Activated CD4-positive, CD25-positive, alpha-beta regulatory T cell treated with anti-CD3 and anti-CD28 coated beads, Interleukin-2, amount 50 U/mL, for 72 hours (primary cell): Measurements from ENCODE around the gene NLRP12.
"Not testable (repeated sequence)": the region's sequence is repeated elsewhere in the genome, so short reads cannot be mapped to it uniquely, and the experiment has no call there.

Source experiments
- DNase-seq: peaks from one replicate; pipeline ENCODE4 v3.0.0; 2021

Gene NLRP12

GRCh38 chr19:53826876-53827275 lies 2.8 kb upstream of the NLRP12 start:
- no peak for DNase-seq

DNA sequence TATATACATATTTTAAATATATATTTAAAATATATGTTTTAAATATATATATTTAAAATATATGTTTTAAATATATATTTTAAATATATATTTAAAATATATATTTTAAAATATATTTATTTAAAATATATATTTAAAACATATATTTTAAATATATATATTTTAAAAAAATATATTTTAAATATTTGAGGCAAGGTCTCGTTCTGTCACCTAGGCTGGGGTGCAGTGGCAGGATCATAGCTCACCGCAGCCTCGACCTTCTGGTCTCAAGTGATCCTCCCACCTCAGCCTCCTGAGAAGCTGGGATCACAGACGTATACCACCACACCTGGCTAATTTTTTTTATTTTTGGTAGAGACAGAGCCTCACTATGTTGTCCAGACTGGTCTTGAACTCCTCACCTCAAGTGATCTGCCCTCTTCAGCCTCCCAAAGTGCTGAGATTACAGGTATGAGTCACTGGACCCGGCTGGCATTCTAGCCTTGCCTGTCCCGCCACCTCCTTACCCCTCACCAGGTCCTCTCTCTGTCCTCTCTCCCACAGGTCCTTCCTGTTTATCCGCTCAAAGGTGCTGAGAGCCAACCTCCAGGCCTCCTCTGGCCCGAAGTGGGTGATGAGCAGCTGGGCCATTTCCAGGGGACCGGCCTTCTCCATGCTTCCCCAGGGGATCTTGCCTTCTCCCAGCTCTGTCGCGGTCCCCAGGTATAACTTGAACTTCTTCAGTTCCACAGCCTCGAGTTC lies 564 bp downstream of the NLRP12 start:
- DNase-seq, result no peak

GRCh38 chr19:53819861-53820260 lies 4.3 kb downstream of the NLRP12 start:
- no peak for DNase-seq

DNA sequence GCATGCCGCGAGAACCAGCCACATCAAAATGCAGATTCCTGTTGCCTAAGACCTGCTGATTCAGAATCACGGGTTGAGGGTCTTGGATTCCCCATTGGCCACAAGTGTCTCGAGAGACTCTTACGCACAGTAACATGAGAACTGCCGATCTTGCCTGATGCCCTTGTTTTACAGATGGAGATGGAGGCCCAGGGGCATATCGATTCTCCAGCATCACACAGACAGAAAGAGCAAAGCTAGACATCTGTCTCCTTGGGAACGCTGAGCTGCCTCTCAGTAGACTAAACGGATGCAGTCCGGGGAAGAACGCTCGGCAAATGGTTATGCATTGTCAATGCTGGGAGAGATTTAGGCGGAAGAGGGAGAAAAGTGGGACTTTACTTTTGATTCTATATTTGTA lies 5.4 kb downstream of the NLRP12 start:
- no peak for DNase-seq

DNA sequence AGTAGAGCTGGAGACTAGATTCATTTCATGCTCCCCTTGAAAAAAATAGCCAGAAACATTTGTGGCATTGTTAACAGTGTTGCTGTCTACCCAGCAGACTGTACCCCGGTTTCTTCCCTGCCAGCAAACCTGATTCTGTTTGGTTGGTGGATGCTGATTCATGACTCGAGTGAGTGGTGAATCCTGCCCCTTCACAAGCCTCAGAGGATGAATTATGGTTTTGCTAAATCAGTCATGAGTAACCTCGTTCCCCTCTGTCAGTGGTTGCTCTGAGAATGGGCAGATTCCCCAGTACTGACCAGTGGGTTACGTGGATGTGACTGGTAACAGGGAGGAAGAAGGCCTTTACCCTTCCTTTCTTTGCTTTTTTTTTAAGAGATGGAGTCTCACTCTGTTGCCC lies 10.1 kb downstream of the NLRP12 start:
- no peak for DNase-seq

DNA sequence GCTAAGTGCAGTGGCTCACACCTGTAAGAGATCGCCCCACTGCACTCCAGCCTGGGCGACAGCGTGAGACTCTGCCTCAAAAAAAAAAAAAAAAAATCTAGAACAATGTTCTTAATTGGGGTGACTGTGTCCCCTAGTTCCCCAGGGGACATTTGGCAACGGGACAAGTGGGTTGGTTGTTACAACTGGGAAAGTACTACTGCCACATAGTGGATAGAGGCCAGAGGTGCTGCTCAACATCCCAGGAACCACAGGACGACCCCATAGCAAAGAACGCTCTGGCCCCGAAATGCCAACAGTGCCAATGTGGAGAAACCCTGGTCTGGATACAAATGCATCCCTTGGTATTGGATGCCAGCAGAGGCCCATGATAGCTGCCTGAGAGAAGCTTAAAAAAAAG lies 11.8 kb downstream of the NLRP12 start:
- no peak for DNase-seq

- no peak for DNase-seq
Measured at GRCh38 chr19:53810891-53811290, 13.2 kb downstream of the NLRP12 start.

- no peak for DNase-seq
Measured at GRCh38 chr19:53810187-53810546, 13.9 kb downstream of the NLRP12 start.

DNA sequence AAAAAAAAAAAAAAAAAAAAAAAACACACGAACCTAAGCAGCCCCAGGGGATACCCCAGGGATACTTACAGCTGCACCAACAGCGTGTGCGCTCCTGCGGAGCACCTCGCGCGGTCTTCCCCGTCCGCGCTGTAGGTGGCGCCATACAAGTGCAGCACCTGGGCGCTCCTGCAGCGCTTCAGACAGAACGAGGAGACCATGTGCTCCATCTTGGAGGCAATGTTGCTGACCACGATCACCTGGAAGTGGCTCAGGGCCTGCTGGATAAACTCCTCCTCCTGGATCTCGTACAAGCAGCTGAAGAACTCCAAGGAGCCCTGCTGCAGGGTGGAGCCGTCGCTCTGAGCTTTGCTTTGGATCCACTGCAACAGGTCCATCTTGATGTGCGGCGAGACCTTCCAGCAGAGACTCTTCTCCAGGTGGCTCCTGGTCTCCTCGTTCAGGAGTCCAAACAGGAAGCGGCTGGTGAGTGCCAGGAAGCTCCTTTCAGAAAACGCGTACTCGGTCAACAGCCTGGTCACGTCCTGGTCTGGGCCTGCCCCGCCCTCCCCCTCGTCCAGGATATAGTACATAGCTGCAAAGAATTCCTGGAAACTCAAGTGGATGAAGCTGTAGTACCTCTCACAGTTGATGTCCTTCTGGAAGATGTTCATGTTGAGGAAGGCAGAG lies 14.5 kb downstream of the NLRP12 start:
- no peak for DNase-seq

GRCh38 chr19:53808710-53809125 lies 15.4 kb downstream of the NLRP12 start:
- DNase-seq, result no peak

DNA sequence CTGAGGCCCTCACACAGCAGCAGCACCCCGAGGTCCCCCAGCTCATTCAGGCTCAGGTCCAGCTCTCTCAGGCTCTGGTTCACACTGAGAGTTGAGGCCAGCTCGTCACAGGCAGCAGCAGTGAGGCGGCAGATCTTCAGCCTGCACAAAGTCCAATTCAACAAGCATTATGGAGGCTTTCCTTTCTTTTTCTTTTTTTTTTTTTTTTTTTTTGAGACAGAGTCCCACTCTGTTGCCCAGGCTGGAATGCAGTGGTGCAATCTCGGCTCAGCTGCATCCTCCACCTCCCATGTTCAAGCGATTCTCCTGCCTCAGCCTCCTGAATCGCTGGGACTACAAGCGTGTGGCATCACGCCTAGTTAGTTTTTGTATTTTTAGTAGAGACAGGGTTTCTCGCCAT lies 22.9 kb downstream of the NLRP12 start:
- DNase-seq, result no peak

DNA sequence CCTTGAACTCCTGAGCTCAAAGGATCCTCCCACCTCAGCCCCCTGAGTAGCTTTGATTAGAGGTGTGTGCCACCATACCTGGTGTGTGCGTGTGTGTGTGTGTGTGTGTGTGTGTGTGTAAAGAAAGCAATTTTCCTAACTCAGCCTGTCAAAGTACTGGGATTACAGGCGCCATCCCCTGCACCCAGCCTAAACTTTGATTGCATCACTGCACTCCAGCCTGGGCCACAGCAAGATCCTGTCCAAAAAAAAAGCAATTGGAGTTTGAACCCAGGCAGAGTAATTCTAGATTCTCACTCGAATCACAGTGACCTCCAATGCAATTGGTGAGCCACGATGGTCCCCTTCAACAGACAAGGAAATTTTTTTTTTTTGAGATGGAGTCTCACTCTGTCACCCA lies 29.1 kb downstream of the NLRP12 start:
- no peak for DNase-seq

DNA sequence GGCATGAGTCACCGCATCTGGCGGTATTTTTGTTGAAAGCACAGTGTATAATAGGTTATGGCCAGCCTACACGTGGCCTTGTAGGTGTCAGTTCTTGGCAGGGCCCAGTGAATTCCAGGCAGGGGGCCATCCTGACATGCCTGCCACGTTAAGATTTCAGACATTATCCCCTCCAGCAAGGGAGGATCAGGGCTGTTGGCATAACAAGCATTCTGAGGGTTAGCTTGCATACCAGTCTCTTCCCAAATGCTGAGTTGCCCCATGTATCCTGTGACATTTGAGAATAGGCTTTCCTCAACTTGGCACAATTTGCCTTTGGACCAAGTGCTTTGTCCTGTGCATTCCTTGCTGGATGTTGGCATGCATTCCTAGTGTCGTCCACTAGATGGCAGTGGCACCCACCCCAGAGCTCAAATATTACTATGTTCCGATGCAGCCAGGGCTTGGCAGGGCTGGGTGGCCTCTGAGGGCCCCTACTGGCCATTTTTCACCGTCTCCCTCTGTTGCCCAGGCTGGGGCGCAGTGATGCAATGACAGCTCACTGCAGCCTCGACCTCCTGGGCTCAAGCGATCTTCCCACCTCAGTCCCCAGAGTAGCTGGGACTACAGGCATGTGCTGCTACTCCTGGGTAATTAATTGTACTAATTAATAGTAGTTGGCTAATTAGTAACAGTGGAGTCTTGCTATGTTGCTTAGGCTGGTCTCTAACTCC lies 31.2 kb downstream of the NLRP12 start:
- DNase-seq, result peak; percentile 74

GRCh38 chr19:53789708-53790678 lies 34.1 kb downstream of the NLRP12 start:
- DNase-seq, result no peak

- DNase-seq, result no peak
Measured at GRCh38 chr19:53787266-53787665, 36.8 kb downstream of the NLRP12 start.

DNA sequence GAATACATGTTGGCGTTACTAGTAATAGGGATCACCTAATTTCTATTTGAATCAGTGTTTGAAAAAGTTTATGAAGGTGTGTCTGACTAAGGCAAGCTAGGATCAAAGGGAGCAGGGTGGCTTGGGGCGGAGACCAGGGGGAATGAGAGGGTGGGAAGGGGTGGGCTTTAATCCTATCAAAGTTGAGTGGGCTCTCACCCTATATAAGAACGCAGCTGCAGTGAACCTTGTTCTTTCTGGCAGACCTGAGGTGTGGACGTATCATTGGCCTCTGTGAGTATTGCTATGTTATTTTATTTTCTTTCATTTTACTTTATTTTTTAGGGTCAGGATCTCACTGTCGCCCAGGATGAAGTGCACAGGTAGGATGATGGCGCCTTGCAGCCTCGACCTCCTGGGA lies 37.4 kb downstream of the NLRP12 start:
- no peak for DNase-seq

- no peak for DNase-seq
Measured at GRCh38 chr19:53785196-53785889, 38.8 kb downstream of the NLRP12 start.

GRCh38 chr19:53782698-53783097 lies 41.4 kb downstream of the NLRP12 start:
- no peak for DNase-seq

DNA sequence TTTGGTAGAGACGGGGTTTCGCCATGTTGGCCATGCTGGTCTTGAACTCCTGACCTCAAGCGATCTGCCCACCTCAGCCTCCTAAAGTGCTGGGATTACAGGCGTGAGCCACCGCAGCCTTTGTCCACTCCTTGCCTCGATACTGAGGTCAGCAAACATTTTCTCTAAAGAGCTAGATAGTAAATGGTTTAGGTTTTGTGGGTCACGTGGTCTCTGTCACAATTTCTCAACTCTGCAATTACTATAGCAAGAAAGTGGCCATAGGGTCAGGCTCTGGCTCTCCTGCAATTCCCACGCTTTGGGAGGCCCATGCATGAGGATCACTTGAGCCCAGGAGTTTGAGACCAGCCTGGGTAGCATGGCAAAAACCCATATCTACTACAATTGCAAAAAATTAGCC lies 42.8 kb downstream of the NLRP12 start:
- not testable (repeated sequence) for DNase-seq

- DNase-seq, result no peak
Measured at GRCh38 chr19:53780506-53780905, 43.6 kb downstream of the NLRP12 start.

- DNase-seq, result no peak
Measured at GRCh38 chr19:53775524-53775923, 48.6 kb downstream of the NLRP12 start.

- not testable (repeated sequence) for DNase-seq
Measured at GRCh38 chr19:53774491-53774890, 49.6 kb downstream of the NLRP12 start.
